ENCODE measurements around the gene TMEM44.
"Not testable (repeated sequence)": the region's sequence is repeated elsewhere in the genome, so short reads cannot be mapped to it uniquely, and the experiment has no call there.

TMEM44 gene

DNA sequence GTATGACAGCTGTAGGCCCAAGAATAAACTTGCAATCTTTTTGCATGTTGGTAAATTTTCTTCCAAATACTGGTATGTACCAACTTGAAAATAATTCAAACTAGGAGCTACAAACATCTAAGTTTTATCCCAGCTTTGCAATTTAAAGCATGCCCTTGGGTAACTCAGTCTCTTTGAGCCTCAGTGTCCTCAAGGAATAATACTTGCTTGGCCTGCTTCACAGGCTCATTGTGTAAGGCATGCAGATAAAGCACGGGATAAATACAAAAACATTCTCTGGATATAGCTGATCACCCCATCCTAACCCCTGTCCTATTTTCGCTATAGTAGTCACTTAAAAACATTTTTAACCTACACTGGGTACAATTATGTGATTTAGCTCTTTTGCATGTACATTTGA is 9.6 kb upstream of the TMEM44 start:
- no peak for DNase-seq

DNA sequence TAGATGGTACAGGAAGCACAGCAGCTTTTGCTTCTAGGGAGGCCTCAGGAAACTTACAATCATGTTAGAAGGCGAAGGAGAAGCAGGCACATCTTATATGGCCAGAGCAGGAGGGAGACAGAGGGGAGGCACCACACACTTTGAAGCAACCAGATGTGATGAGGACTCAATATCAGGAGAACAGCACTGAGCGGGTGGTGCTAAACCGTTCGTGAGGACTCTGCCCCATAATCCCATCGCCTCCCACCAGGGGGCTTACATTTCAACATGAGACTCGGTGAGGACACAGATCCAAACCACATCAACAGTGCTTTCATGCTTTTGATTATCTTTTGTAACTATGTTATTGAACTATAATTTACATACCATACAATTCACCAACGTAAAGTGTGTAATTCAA is 7.6 kb upstream of the TMEM44 start:
- no peak for DNase-seq

DNA sequence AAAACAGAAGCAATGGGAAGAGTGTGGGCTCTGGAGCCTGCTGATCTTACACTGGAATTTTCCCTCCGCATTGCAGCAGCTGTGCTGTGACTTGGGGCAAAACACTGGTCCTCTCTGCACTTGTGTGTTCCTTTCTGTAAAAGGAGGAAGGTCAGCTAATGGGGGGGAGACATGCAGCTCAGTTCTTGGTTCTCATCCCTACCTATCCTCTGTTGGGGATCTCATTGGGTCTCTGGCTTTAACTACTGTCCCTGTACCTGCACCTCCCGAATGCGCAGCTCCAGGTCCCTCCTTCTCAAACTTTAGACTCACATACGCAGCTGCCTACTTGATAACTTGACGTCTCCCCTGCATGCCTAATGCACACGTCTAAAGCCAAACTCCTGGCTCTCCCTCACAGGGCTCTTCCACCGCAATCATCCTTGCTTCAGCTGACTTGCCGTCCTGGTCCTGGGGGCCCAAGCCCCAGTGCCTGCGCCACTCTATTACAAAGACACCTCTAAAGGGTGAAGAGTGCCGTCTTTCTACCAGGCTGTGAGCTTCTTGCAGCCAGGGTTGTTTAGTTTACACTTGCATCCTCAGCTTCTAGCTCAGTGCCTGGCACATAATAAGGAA is 5.9 kb upstream of the TMEM44 start:
- no peak for DNase-seq

DNA sequence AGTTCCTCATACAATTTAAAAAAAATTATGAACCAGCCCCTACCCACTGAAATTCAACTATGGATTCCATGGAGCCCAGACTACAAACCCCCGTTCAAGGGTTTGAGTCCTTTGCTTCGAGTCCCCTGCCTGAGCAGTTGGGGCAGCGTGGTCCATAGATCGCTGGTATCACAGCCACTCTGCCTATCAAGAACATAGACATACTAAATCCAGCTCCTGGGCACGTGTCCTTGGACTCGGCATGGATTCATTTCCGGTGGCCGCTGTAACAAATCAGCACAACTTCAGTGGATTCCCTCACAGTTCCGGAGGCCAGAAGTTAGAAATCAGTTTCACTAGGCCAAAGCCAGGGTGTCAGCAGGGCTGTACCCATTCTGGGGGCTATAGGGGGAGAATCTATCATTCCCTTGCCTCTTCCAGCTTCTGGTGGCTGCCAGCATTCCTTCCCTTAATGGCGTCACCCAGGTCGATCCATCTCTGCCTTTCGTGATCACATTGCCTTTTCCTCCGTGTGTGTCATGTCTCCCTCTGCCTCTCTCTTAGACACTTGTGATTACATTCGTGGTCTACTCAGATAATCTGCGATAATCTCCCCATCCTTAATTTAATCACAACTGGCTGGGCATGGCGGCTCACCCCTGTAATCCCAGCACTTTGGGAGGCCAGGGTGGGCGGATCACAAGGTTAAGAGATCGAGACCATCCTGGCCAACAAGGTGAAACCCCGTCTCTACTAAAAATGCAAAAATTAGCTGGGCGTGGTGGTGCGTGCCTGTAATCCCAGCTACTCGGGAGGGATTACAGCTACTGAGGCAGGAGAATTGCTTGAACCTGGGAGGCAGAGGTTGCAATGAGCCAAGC is 4.6 kb upstream of the TMEM44 start:
- no peak for DNase-seq

DNA sequence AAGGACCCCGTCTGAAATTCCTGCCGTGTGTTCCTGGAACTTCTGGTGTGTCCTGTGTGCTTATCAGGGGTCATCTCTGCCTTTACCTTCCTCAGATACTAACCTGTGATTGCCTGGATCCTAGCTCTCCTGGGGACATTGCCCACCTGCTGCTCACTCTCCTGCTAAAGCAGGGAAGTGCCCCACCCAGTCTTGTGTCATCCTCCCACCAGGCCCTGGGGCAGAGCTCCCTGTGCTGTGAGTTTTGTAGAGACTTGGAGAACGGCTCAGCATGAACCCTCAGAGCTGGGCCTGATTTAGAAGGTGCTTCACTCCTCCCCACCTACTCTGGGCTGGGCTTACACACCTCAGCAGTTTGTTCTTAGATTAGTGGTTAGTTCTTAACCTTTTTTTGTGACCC is 3.8 kb upstream of the TMEM44 start:
- DNase-seq: peak in 9 of 56 donors; percentile 7 to 65 (median 35)

DNA sequence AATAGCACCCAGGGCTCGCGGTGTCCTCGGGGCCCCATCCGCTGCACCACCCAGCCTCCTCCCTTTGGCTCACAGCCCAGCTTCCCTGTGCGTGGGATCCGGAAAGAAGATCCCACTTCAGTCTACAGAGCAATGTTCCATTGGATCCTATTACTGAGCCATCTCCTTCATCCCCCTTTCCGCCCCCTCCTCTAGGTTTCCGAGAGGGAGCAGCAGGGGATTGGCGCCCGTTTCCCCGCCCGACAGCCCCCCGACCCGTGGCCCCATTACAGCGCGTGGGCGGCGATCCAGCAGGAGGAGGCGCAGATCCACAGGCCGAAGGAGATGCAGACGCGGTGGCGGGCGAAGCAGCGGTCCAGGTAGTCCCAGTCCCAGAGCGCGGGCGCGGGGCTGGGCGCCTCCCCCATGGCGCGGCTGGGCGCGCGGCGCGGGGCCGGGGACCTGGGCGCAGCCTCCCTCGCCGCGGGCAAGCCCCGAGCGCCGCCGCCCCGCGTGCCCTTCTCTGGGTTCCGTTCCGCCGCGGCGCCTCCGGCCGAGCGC is 340 bp downstream of the TMEM44 start:
- peak in 9 of 56 donors; percentile 3 to 77 (median 14) for DNase-seq

DNA sequence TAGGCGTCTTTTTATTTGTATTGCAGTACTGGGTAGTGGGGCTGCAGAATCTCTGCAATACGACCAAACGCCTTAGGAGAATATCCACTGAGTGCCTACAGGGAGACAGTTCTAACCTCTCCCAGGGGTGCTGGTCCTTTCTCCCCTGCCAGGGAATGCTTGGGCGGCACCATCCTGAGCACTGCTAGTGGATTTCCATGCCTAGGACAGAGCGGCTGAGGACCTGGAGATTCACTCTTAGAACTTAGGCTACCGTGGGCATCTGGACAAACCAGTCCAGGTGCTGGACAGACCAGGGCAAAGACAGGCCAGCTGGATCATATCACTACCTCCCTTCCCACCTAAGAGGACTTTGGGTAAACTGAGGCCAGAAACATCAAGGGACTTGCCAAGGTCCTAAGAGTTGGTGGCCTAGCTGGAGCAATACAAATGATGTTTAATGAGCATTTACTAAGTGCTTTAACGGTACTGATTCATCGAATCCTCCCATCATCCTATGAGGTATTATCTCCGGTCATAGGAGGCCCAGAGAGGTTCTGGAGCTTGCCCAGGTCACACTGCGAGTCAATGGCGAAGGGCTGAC is 902 bp downstream of the TMEM44 start:
- DNase-seq: no peak

DNA sequence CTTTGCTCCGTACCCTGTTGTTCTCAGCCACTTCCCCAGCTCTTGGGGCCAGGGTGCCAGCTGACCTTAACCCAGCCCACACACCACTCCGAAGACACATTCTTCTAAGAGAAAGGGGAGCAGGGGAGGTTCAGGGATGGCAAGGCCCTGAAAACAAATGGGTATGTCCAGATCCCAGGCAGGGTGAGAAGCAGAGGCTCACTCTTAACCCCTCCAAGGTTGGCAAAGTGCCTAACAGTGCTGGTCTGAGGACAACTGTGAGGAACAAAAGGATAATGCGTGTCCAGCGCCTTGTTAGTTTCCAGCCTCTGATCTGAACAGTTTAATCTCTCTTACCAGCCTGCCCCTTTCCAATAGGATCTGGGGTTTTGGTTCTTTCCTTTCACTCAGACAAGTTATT is 1.5 kb downstream of the TMEM44 start:
- no peak for DNase-seq

DNA sequence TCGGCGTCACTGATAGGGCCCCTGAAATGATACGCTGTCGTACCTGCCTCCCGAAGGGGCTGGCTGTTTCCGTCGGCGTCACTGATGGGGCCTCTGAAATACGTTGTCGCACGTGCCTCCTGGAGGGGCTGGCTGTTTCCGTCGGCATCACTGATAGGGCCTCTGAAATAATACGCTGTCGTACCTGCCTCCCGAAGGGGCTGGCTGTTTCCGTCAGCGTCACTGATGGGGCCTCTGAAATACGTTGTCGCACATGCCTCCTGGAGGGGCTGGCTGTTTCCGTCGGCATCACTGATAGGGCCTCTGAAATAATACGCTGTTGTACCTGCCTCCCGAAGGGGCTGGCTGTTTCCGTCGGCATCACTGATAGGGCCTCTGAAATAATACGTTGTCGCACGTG is 2.5 kb downstream of the TMEM44 start:
- not testable (repeated sequence) for DNase-seq

DNA sequence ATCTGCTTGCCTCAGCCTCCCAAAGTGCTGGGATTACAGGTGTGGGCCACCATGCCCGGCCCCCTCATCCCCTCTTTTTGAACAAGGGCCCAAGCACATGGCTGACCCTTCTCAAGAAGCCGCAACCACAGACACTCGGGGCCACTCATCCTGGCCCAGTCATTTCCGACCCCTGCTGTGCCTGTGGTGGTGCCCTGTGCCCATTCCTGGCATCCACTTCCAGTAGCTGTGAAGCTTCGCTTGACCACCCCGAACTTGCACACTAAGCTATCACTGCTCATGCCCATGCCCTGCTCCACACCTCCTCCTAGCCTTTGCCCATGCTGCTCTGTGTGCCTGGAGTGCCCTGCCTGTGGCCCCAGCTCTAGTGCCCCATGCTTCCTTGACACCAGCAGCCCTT is 8.3 kb downstream of the TMEM44 start:
- no peak for DNase-seq

DNA sequence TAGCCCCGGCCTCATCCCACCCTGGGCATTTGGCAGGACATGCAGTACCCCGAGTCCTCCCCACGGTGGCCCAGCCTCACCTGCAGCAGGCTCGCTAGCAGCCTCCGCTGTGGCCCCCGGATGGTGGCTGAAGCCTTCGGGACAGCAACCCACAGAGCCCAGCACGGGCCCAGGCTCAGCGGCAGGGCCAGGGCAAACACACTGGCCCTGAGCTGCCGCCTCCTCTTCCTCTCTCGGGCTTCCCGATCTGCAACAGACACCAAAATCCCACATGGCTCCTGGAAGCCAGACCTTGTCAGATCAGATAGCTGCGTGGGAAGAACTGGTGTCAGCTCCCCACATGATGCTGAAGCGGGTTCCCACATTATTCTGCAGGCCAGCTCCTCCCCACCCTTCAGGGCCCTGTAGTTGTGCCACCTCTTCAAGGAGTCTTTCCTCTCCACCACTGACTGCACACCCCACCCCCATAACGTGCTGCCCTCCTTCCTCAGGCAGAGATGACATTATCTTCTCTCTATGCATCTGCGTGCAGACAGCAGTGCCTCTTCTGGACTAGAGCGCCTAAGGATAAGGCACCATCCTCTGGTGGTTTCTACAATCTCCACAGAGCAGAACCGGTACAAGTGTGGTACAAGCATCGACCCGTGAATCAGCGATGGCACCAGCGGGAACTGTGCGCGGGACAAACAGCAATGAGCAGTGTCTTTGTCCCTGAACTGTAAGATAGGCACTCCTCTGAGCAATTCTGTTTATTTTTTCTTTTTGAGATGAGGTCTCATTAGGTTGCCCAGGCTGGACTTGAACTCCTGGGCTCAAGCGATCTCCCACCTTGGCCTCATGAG is 9.5 kb downstream of the TMEM44 start:
- DNase-seq: peak in 11 of 56 donors; percentile 11 to 38 (median 23)

DNA sequence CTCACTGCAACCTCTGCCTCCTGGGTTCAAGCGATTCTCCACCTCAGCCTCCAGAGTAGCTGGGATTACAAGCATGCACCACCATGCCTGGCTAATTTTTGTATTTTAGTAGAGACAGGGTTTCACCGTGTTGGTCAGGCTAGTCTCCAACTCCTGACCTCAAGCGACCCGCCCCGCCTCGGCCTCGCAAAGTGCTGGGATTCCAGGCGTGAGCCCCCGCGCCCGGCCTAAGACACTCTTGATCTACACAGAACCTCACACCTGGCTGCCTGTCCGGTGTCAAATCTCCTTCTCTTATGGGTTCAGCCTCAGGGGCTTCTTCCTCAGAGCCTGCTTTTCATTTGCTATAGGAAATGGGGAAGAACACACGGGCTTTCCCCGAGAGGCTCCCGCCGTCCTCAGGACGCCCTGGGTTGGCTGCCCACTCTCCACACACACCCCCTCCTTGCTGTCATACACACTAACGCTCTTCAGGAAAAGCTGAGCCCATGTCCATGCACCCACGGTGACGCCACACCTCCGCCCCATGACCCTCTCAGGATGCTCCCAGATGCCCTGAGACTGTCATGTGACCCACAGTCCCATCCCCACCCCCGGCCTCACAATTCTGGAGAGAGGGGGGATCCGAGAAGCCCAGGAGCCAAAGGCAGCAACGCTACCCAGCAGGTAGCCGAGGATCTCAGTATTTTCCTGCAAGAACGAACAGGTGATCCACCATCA is 10.4 kb downstream of the TMEM44 start:
- no peak for DNase-seq

DNA sequence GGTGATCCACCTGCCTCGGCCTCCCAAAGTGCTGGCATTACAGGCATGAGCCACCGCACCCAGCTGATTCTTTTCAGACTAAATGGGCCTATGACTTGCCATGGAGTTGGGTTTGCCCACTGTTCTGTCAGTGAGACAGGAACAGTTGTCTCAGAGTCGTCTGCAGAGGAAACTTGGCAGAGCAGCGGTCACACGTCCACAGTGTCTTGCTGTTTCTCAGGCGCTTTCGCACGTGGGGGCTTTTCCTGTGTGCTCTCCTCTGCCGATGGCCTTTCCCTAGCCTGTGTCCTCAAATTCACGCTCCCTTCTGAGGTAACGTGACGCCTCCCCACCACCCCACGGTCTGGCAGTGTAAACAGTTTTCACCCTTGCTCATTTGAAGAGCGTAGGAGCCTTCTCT is 11.3 kb downstream of the TMEM44 start:
- DNase-seq: no peak

DNA sequence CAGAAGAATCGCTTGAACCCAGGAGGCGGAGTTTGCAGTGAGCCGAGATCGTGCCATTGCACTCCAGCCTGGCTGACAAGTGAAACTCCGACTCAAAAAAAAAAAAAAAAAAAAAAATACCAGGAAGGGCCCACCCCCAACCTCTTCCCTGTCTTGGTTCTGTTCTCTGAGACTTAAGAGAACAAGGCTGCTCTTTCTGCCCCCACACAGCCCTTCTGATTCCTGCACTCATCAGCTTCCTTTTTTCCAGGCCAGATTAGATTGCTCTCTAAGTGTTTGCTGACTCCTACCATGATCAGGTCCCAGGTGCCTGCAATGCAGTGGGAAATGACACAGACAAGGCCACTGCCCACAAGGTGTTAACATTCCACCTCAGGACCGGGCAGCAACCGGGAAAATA is 13.0 kb downstream of the TMEM44 start:
- DNase-seq: peak in 8 of 56 donors; percentile 9 to 44 (median 12)

DNA sequence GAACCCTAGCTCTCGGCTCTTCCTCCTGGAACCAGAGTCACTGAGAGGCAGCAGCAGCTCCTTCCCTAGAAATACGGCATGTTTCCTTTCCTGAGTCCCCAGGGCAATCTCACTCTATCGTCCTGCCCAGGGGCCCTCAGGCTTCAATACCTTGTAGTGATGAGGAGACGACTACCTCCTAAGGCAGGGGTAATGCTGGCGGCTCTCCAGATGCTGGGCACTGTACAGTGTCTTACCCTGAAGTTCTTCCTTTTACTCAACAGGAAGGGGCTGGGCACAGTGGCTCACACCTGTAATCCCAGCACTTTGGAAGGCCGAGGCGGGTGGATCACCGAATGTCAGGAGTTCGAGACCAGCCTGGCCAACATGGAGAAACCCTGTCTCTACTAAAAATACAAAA is 13.5 kb downstream of the TMEM44 start:
- no peak for DNase-seq

DNA sequence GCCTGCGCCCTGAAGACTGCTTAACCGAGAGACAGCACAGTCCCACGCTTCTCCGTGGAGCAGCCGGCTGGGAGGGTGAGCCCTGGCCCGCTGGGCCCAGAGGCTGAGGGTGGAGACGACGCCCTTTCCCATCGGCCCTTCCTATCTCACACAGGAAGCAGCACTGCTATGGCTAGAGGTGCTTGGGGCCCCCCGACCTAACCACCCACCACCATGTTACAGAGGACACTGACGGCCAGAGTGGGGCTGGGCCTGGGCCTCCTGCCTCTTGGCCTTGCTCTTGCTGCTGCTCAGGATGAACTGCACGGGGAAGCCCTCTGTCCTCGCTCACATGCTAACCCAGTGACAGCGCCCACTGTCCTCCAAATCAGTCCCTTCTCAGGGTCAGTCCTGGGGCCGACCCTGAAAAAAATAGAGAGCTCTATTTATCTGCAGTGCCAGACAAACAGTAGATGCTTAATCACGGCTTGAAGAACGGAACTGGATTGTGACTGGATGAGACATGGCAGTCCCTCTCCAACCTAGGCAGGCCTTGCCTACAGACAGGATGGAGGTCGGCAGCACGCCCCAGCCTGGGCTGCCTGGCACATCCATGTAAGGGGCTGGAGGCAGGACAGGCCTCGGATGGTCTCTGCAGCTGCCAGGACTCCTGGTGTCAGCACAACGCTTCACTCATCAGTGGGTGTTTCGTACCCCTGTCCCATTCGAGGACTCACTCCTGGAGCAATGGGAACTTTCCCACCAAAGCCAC is 14.2 kb downstream of the TMEM44 start:
- no peak for DNase-seq

DNA sequence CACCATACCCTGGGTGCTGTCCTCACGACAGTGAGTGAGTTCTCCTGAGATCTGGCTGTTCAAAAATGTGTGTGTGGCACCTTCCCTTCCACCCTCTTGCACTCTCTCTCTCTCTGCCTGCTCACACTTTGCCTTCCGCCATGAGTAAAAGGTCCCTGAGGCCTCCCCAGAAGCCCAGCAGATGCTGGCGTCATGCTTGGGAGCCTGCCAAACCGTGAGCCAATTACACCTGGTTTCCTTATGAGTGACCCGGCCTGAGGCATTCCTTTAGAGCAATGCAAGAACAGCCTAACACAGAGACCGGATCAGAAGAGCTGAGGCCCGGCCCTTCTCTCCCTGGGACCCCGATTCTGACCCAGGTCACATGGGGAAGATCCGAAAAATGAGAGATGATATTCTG is 15.4 kb downstream of the TMEM44 start:
- DNase-seq: no peak

DNA sequence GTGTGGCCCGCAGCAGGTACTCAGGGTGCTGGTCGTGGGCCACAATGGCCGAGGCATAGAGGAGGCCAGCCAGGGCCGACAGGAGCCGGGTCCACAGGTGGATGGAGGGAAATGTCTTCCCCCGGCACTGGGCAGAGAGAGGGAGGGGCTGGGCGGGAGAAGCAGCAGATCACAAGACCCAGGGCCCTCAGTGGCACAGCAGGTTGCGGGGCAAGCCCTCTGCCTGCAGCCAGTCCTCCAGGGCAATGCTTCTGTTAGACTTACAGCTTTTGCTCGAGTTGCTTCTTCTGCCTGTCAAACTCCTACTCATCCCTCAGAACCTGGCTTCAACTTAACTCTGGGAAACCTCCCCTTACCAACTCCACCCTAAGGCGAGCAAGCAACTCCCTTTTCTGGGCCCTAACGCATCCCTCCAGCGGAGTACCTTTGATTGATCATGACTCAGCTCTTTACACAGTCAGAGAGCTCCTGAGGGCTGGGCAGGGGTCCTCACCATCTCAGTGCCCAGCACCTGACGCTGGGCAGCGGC is 16.0 kb downstream of the TMEM44 start:
- DNase-seq: no peak

DNA sequence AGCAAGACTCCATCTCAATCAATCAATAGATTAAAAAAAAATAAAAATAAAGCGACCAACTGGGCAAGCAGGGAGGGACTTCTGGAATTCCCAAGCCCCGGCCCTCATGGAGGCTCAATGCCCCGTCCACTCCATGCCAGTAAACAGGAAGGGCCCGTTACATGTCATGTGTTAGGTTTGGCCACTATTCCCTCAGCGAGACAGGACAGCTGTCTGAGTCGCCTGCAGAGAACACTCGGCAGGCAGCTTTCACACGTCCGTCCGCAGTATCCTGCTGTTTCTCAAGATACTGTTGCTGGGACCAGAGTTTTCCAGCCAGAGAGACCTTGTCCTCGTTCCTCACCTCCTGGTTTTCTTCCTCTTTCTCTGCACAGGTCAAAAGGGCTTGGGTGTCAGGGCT is 18.0 kb downstream of the TMEM44 start:
- DNase-seq: no peak

DNA sequence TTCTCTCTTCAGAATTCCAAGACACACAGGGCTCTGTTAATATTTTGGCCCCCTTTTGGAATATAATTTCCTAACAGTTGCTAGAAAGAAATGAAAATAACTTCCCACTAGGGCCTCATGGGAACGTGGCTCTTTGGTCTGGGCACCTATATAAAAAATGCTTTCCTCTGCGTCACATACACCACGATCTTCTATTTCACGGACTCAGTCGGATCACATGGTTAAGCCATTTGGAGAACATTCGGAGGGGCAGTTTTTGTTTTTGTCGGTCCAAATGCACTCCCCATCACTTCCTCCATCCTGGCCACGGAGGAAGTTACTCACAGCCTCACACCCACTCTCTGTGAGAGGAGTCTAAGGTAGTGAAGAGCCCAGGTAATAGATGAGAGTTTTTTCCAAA is 21.0 kb downstream of the TMEM44 start:
- DNase-seq: no peak
